Jurkat, Clone E6-1 (cell line): Measurements from ENCODE around the gene PLXNA2.
A peak's percentile ranks its signal among the peaks of the same experiment; 100 is the strongest.

ENCODE experiments used
- DNase-seq: peaks from one replicate; pipeline ENCODE4 v3.0.0-alpha.2; 2011; ENCODE audit warnings: low read depth, low spot score
- H3K4me3 ChIP-seq: 2 replicates; pipeline ENCODE4 v1.5.1; 2011; ENCODE audit warnings: mild to moderate bottlenecking, low read length, control low read depth, moderate library complexity

Gene PLXNA2

DNA sequence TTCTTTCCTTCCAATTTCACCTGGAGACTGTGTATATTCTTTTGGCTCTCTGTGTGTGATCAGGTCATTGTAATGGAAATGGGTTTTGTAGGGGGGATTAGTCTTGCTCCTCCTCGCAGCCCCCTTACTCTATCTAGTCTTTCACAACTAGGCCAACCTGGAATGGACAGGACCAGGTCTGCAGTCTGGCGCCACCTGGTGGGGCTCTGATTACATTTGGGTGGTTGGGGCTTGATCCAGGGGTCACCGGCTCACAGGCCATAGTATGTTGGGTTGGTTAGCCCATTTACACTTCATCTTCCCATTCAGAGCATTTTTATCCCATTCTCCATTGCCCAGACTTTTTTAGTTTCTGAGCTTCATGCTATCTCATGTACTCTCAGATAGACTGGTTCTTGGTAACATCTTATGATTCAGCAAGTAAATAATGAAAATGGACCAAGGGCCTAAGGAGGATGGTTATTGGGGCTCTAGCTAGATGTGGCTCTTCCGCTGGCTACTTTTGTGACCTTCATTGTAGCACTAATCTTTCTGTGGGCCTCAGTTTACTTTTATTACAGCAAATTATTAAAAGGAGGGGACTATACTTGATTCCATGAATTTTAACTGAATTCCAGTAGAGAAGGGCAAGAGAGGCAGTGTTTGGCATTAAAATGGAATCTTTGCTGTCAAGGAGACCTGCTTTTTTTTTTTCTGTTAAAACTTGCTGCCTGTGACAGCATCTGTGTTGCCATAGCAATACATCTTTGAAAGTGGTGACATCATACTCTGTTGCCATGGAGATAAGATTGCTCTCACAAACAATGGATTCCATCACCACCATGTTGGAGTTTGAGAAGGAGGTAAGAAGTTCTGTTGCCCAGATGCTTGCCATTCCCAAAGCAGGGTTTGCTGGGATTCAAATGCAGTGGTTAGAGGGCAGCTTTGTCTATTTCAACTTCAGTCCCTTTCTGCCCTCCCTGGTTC, 150.1 kb downstream of the PLXNA2 start:
- H3K4me3 ChIP-seq, result no peak overlapping the region
- DNase-seq, result peak; percentile 33

- no peak for DNase-seq
- H3K4me3 ChIP-seq, result no peak overlapping the region
Measured at GRCh38 chr1:208093046-208093445, 151.1 kb downstream of the PLXNA2 start.

- no peak overlapping the region for H3K4me3 ChIP-seq
- peak; percentile 4 for DNase-seq
Measured at GRCh38 chr1:208090388-208091301, 153.5 kb downstream of the PLXNA2 start.

GRCh38 chr1:208089761-208090370, 154.3 kb downstream of the PLXNA2 start:
- H3K4me3 ChIP-seq, result no peak overlapping the region
- no peak for DNase-seq

- DNase-seq, result no peak
- no peak overlapping the region for H3K4me3 ChIP-seq
Measured at GRCh38 chr1:208089149-208089548, 155.0 kb downstream of the PLXNA2 start.

- no peak overlapping the region for H3K4me3 ChIP-seq
- DNase-seq, result no peak
Measured at GRCh38 chr1:208088319-208088718, 155.9 kb downstream of the PLXNA2 start.

DNA sequence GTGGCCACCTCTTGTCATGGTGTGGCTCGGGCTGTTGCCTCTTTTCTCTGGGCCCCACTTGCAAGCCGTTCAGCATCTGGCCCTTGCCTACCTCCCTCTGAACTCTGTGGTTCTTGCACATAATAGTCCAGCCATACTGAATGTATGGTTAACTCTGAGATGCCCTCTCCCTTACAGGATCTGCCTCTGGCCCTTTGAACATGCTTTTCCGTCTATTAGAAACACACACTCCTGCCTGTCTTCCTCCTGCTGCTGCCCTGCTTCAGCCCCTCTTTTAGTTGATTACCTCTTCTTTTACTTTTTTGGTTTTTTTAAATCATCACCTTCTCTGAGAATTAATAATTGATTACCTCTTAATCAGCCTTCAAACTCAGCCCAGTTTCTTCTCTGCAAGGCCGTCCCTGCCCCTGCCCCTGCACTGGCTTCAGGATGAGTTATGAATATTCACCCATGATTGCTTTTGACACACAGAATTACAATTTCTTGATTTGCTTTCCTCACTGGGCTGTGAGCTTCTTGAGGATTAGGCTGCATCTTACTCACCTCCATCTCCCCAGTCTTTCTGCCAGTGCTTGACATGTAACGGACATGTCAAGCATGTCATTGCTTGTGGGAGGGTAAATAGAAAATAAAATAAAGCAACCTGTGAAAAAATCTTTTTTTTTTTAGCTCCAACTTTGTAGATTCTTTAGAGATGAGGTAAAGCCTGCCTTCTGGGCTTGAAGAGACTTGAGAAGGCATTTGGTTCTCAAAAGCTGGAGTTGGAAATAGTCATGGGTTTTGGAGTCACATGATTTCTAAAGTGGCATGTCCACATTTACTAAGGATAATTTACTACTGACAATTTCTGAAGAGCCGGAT, 158.3 kb downstream of the PLXNA2 start:
- no peak for DNase-seq
- peak overlapping the region; percentile 28 for H3K4me3 ChIP-seq

DNA sequence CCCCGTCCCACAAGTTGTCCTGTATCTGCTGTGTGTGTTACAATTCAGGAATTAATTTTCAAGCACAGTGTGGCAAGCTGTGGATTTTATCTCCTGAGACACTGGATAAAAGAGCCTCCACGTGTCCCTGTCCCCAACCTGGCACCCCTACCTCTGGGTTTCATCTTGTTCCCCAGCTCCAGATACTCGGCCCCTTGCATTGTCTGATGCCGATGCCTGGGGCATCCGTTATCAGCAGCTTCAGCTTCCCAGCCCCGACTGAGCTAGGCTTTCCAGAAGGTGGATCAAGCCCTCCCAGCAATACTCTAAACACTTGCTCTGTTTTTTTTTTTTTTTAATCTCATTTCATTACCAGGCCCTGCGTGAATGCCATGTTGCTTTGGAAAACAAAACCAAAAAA, 159.4 kb downstream of the PLXNA2 start:
- no peak for DNase-seq

DNA sequence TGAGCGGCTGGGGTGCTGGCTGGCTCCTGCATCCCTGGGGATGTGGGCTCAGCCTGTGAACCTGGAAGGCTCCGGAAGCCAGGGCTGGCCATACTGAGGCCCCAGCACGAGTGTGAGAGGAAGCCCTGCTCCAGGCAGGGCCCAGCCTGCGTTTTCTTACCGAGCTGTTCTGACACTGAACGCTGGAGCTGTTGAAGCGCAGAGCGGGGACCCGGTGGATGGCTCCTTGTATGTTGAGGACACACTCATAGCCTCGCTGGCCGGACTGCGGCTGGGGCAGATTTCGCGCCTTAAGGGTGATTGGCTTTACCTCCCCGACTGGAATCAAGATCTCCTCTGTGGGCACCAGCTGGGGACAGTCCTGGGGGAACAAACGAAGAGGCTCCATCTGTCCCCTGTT, 160.0 kb downstream of the PLXNA2 start:
- no peak for DNase-seq
- no peak overlapping the region for H3K4me3 ChIP-seq

More for the DNA sequence above, 159.4 kb downstream of the PLXNA2 start:
- H3K4me3 ChIP-seq, result no peak overlapping the region

- DNase-seq, result no peak
- H3K4me3 ChIP-seq, result no peak overlapping the region
Measured at GRCh38 chr1:208083715-208084085, 160.5 kb downstream of the PLXNA2 start.

DNA sequence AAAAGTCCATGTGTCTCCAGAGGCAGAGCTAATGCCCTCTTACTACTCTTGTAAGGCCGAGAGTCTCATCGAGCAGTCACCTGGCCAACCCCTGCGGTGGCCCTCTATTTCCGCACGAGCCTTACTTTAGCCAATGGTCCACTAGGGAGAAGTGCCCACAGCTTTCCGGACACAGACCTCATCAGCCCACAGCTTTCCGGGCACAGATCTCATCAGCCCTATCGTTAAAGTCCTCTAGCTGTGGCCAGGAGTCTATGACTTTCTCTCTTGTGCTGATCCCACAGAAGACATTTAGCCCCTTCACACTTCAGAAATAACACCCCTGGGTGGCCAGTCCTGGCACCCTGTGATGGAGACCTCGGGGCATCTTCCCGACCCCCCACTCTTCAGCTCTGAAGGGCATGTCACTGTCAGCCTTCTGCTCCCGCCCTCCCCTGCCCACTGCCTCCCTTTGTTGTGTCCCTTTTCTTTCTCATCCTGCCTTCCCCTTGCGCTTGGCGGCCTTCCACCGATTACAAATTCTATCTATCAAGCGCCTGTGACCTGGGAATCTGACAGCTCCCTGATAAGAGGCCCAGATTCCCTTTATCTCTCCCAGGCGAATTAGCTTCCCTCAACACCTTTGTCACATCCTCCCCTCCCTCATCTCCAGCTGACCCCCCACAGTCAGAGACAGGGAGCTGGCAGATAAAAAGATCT, 161.0 kb downstream of the PLXNA2 start:
- no peak overlapping the region for H3K4me3 ChIP-seq
- no peak for DNase-seq

- H3K4me3 ChIP-seq, result no peak overlapping the region
- no peak for DNase-seq
Measured at GRCh38 chr1:208081972-208082371, 162.2 kb downstream of the PLXNA2 start.

GRCh38 chr1:208080396-208081286, 163.5 kb downstream of the PLXNA2 start:
- no peak overlapping the region for H3K4me3 ChIP-seq
- no peak for DNase-seq

- H3K4me3 ChIP-seq, result no peak overlapping the region
- DNase-seq, result no peak
Measured at GRCh38 chr1:208079161-208079560, 165.0 kb downstream of the PLXNA2 start.

DNA sequence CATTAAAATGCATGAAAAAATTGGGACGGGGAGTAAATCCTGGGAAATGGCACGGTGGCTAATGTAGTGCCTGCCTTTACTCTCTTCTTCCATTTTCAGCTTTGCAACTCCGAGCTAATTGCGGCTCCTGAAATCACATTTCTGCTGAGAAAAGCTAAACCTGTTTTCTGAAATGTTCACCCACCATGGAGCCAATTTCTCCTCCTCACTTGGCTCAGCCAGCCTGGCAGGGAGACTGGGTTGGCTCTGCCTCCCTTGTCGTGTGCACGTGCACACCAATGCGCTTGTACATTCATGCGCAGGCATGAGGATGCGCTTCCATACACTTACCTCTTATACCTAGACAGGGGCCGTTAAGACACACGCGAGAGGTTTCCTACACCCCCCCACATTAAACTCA, 165.4 kb downstream of the PLXNA2 start:
- DNase-seq, result no peak
- H3K4me3 ChIP-seq, result no peak overlapping the region

GRCh38 chr1:208077232-208078075, 166.7 kb downstream of the PLXNA2 start:
- no peak for DNase-seq
- no peak overlapping the region for H3K4me3 ChIP-seq
